ENCODE data around the gene RAPGEF5.

The RAPGEF5 gene

GRCh38 chr7:22208799-22209198, 148.2 kb downstream of the RAPGEF5 start:
- H3K4me3 ChIP-seq (ENCODE audit: low read length): no peak overlapping the region
- no peak overlapping the region for H3K9ac ChIP-seq (ENCODE audit: low read depth, low read length)
- no peaks in the 10 kb centered on the region for H3K9me3 ChIP-seq (ENCODE audit: insufficient read depth, low read depth, low read length)
- H3K27me3 ChIP-seq (ENCODE audit: insufficient read depth, low read length): no peaks in the 10 kb centered on the region
- no peak overlapping the region for H3K27ac ChIP-seq (ENCODE audit: low read length)
- no peaks in the 10 kb centered on the region for H3K36me3 ChIP-seq (ENCODE audit: insufficient read depth, low read depth, low read length)
- no peaks in the 10 kb centered on the region; the same call in 1 of the 2 replicates for H3K4me1 ChIP-seq (ENCODE audit: insufficient read depth, low read length)

- Histone ChIP-seq H3K36me3 (ENCODE audit: insufficient read depth, low read depth, low read length) (peaks cover 9% of the 10 kb centered on the region; the same call in 1 of the 2 replicates), H3K4me1 (ENCODE audit: insufficient read depth, low read length) (no peaks in the 10 kb centered on the region), H3K4me3 (ENCODE audit: low read length) (no peak overlapping the region), H3K9me3 (ENCODE audit: insufficient read depth, low read depth, low read length) (no peaks in the 10 kb centered on the region), H3K9ac (ENCODE audit: low read depth, low read length) (no peak overlapping the region), H3K27ac (ENCODE audit: low read length) (no peak overlapping the region), H3K27me3 (ENCODE audit: insufficient read depth, low read length) (no peaks in the 10 kb centered on the region)
Observed at GRCh38 chr7:22207724-22208225, 149.2 kb downstream of the RAPGEF5 start.

- H3K4me1 ChIP-seq (ENCODE audit: insufficient read depth, low read length): no peaks in the 10 kb centered on the region
- peaks cover 11% of the 10 kb centered on the region; the same call in 1 of the 2 replicates for H3K36me3 ChIP-seq (ENCODE audit: insufficient read depth, low read depth, low read length)
Observed at GRCh38 chr7:22205631-22206030, 151.3 kb downstream of the RAPGEF5 start.

GRCh38 chr7:22204312-22204711, 152.6 kb downstream of the RAPGEF5 start:
- H3K36me3 ChIP-seq (ENCODE audit: insufficient read depth, low read depth, low read length): peaks cover 11% of the 10 kb centered on the region; the same call in 1 of the 2 replicates
- no peak overlapping the region for H3K4me3 ChIP-seq (ENCODE audit: low read length)
- no peaks in the 10 kb centered on the region for H3K4me1 ChIP-seq (ENCODE audit: insufficient read depth, low read length)
- no peak overlapping the region for H3K27ac ChIP-seq (ENCODE audit: low read length)
- H3K9me3 ChIP-seq (ENCODE audit: insufficient read depth, low read depth, low read length): no peaks in the 10 kb centered on the region
- H3K9ac ChIP-seq (ENCODE audit: low read depth, low read length): no peak overlapping the region
- H3K27me3 ChIP-seq (ENCODE audit: insufficient read depth, low read length): no peaks in the 10 kb centered on the region

More at GRCh38 chr7:22205631-22206030, 151.3 kb downstream of the RAPGEF5 start:
- H3K27ac ChIP-seq (ENCODE audit: low read length): no peak overlapping the region
- H3K27me3 ChIP-seq (ENCODE audit: insufficient read depth, low read length): no peaks in the 10 kb centered on the region
- H3K9me3 ChIP-seq (ENCODE audit: insufficient read depth, low read depth, low read length): no peaks in the 10 kb centered on the region
- H3K9ac ChIP-seq (ENCODE audit: low read depth, low read length): no peak overlapping the region
- no peak overlapping the region for H3K4me3 ChIP-seq (ENCODE audit: low read length)

GRCh38 chr7:22202141-22202540, 154.8 kb downstream of the RAPGEF5 start:
- H3K27ac ChIP-seq (ENCODE audit: low read length): no peak overlapping the region
- no peaks in the 10 kb centered on the region for H3K4me1 ChIP-seq (ENCODE audit: insufficient read depth, low read length)
- H3K4me3 ChIP-seq (ENCODE audit: low read length): no peak overlapping the region
- H3K36me3 ChIP-seq (ENCODE audit: insufficient read depth, low read depth, low read length): peaks cover 11% of the 10 kb centered on the region; the same call in 1 of the 2 replicates
- no peak overlapping the region for H3K9ac ChIP-seq (ENCODE audit: low read depth, low read length)
- H3K27me3 ChIP-seq (ENCODE audit: insufficient read depth, low read length): no peaks in the 10 kb centered on the region
- H3K9me3 ChIP-seq (ENCODE audit: insufficient read depth, low read depth, low read length): no peaks in the 10 kb centered on the region

GRCh38 chr7:22201186-22201880, 155.6 kb downstream of the RAPGEF5 start:
- no peaks in the 10 kb centered on the region for H3K27me3 ChIP-seq (ENCODE audit: insufficient read depth, low read length)
- H3K4me3 ChIP-seq (ENCODE audit: low read length): no peak overlapping the region
- no peak overlapping the region for H3K9ac ChIP-seq (ENCODE audit: low read depth, low read length)
- no peak overlapping the region for H3K27ac ChIP-seq (ENCODE audit: low read length)
- H3K36me3 ChIP-seq (ENCODE audit: insufficient read depth, low read depth, low read length): peaks cover 11% of the 10 kb centered on the region; the same call in 1 of the 2 replicates
- no peaks in the 10 kb centered on the region for H3K4me1 ChIP-seq (ENCODE audit: insufficient read depth, low read length)
- no peaks in the 10 kb centered on the region for H3K9me3 ChIP-seq (ENCODE audit: insufficient read depth, low read depth, low read length)

GRCh38 chr7:22200777-22201176, 156.2 kb downstream of the RAPGEF5 start:
- no peak overlapping the region for H3K9ac ChIP-seq (ENCODE audit: low read depth, low read length)
- H3K4me3 ChIP-seq (ENCODE audit: low read length): no peak overlapping the region
- no peaks in the 10 kb centered on the region for H3K9me3 ChIP-seq (ENCODE audit: insufficient read depth, low read depth, low read length)
- no peak overlapping the region for H3K27ac ChIP-seq (ENCODE audit: low read length)
- H3K4me1 ChIP-seq (ENCODE audit: insufficient read depth, low read length): no peaks in the 10 kb centered on the region
- H3K36me3 ChIP-seq (ENCODE audit: insufficient read depth, low read depth, low read length): peaks cover 11% of the 10 kb centered on the region; the same call in 1 of the 2 replicates
- no peaks in the 10 kb centered on the region for H3K27me3 ChIP-seq (ENCODE audit: insufficient read depth, low read length)

GRCh38 chr7:22200238-22200637, 156.7 kb downstream of the RAPGEF5 start:
- Histone ChIP-seq H3K27ac (ENCODE audit: low read length) (no peak overlapping the region), H3K4me3 (ENCODE audit: low read length) (no peak overlapping the region), H3K9ac (ENCODE audit: low read depth, low read length) (no peak overlapping the region), H3K36me3 (ENCODE audit: insufficient read depth, low read depth, low read length) (peaks cover 11% of the 10 kb centered on the region; the same call in 1 of the 2 replicates), H3K27me3 (ENCODE audit: insufficient read depth, low read length) (no peaks in the 10 kb centered on the region), H3K4me1 (ENCODE audit: insufficient read depth, low read length) (peaks cover 4% of the 10 kb centered on the region; the same call in 1 of the 2 replicates), H3K9me3 (ENCODE audit: insufficient read depth, low read depth, low read length) (no peaks in the 10 kb centered on the region)

- H3K9me3 ChIP-seq (ENCODE audit: insufficient read depth, low read depth, low read length): no peaks in the 10 kb centered on the region
- H3K36me3 ChIP-seq (ENCODE audit: insufficient read depth, low read depth, low read length): no peaks in the 10 kb centered on the region
- H3K4me1 ChIP-seq (ENCODE audit: insufficient read depth, low read length): peaks cover 24% of the 10 kb centered on the region
- no peak overlapping the region for H3K27ac ChIP-seq (ENCODE audit: low read length)
- H3K9ac ChIP-seq (ENCODE audit: low read depth, low read length): no peak overlapping the region
- H3K4me3 ChIP-seq (ENCODE audit: low read length): no peak overlapping the region
- peaks cover 11% of the 10 kb centered on the region for H3K27me3 ChIP-seq (ENCODE audit: insufficient read depth, low read length)
Observed at GRCh38 chr7:22197376-22197775, 159.6 kb downstream of the RAPGEF5 start.

- no peaks in the 10 kb centered on the region for H3K9me3 ChIP-seq (ENCODE audit: insufficient read depth, low read depth, low read length)
- no peak overlapping the region for H3K4me3 ChIP-seq (ENCODE audit: low read length)
- no peak overlapping the region for H3K9ac ChIP-seq (ENCODE audit: low read depth, low read length)
- H3K36me3 ChIP-seq (ENCODE audit: insufficient read depth, low read depth, low read length): no peaks in the 10 kb centered on the region
- peaks cover 12% of the 10 kb centered on the region for H3K27me3 ChIP-seq (ENCODE audit: insufficient read depth, low read length)
- peaks cover 24% of the 10 kb centered on the region for H3K4me1 ChIP-seq (ENCODE audit: insufficient read depth, low read length)
- H3K27ac ChIP-seq (ENCODE audit: low read length): no peak overlapping the region
Observed at GRCh38 chr7:22196429-22196828, 160.5 kb downstream of the RAPGEF5 start.

- H3K4me3 ChIP-seq (ENCODE audit: low read length): no peak overlapping the region
- H3K4me1 ChIP-seq (ENCODE audit: insufficient read depth, low read length): peaks cover 24% of the 10 kb centered on the region
- H3K27me3 ChIP-seq (ENCODE audit: insufficient read depth, low read length): peaks cover 12% of the 10 kb centered on the region
- no peaks in the 10 kb centered on the region for H3K36me3 ChIP-seq (ENCODE audit: insufficient read depth, low read depth, low read length)
- H3K9ac ChIP-seq (ENCODE audit: low read depth, low read length): no peak overlapping the region
- H3K9me3 ChIP-seq (ENCODE audit: insufficient read depth, low read depth, low read length): no peaks in the 10 kb centered on the region
- no peak overlapping the region for H3K27ac ChIP-seq (ENCODE audit: low read length)
Observed at GRCh38 chr7:22195397-22196172, 161.4 kb downstream of the RAPGEF5 start.
